ENCODE measurements around the gene KCNC4. TPM values are rescaled to one million over a fixed set of nuclear protein-coding genes. Genes with fewer than 3 reads are reported as not detected.

The KCNC4 gene
- total RNA-seq, 1 donor from 2014 or later, result 5.8 TPM

- no peak for ATAC-seq
These were observed 2.3 kb downstream of the KCNC4 start for GRCh38 chr1:110212169-110213142.

DNA sequence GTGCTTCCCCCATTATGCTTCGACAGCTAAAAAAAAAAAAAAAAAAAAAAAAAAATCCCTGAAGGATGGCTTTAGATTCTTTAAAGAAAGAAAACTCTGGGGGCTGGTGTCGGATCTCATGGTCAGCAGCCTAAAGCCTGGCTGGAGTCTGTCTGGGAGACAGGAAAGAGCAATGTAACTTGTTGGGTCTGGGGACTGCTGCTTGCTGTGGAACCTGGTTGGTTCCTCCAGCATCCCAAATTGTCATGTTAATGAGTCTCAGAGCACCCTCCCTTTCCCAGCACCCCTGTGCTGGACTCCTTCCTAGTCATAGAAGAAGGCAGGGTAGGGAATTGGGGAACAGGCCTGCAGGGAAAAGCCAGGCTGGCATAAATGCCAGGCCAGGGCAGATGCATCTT lies 3.0 kb downstream of the KCNC4 start:
- ATAC-seq, result no peak

- no peak for ATAC-seq
These were observed 4.6 kb downstream of the KCNC4 start for GRCh38 chr1:110214454-110215404.

DNA sequence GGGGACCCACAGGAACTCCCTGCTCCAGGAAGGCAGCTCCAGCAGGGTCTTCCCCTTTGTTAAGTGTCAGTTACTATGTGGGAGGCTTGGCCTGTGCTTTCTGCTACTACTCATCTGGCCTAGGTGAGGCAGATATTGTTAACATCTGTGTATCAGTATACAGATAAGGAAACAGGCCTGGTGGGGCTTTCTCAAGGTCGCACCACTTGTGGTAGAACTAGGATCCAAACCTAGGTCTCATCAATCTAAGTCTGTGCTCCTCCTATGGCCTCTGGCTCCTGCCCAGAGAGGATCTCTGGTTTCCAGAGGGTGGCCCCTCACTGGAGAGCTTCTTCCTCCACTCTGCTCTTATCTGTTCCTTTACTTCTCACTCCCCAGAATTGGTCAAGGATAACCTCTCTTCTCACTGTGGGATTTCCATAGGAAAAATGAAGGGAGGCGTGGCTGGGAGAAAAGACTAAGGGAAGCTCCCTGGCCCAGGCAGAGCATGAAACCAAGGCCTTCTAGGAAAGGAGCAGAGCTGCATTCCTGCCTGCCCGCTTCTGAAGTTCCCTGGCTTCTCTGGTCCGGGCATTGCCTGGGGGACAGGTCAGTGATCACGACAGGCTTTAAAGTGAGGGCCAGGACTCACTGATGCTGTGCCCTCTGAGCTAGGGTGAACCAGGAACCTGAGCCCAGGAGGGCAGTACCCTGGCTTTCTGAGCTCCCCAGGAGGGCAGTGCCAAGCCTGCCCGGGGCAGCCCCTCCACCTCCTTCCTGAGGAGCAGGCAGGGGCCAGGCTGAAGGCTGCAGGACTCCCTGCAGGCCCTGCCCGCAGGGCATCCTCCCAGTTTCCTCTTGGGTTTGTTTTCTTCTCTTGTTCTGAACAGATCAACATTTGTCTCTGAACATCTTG lies 5.8 kb downstream of the KCNC4 start:
- ATAC-seq, result no peak

- ATAC-seq, result no peak
These were observed 6.8 kb downstream of the KCNC4 start for GRCh38 chr1:110216844-110217444.

DNA sequence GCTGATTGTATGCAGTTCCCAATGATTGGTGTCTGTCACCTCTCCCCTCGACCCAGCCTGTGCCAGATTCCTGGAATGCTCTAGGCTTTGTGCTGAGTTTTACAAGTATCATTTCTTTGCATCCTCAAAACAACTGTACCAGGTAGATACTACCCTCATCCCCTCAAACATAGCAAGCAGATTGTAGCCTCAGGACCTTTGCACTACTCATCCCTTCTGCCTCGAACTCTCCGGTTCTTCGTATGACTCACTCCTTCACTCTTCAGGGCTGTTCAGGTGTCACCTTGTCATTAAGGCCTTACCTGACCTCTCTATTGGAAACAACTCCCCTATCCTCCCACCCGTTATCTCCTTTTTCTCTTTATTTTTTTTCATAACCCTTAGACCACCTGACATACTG lies 8.0 kb downstream of the KCNC4 start:
- no peak for ATAC-seq

DNA sequence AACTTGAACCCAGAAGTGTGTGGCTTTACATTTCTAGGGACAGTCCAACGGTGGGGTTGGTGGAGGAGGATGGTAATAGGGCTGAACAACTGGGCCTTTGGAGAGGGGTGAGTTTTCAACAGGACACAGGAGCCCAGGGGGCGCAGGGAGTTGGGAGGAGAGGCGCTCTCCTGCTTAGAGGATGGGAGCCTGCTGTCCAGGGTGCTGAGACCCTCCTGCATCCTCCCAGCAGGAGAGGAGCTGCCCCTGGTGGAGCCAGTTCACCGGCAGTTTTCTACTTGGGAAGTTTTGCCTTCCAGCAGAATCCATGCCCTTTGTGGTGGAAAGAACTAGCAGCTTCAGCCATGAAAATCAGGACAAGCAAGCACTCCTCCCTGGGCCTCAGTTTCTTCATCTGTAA lies 8.6 kb downstream of the KCNC4 start:
- no peak for ATAC-seq

DNA sequence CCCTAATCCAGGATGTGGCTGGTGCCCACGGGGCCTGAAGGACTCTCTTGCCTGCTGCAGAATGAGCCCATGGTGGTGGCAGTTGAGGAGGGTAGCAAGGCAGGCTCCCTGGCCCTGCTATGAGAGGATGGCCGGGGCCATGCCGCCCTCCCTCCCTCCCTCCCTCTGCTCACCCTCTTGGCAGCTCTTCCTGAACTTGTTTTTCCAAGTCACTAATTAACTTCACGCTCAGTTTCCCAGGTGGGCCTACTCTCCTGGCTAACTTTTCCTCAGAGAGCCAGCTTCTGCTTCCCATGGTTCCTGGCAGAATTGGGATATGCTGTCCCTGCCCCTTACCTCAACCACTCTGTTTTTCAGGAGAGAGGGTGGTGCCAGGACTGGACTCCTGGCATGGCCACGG lies 10.2 kb downstream of the KCNC4 start:
- no peak for ATAC-seq

DNA sequence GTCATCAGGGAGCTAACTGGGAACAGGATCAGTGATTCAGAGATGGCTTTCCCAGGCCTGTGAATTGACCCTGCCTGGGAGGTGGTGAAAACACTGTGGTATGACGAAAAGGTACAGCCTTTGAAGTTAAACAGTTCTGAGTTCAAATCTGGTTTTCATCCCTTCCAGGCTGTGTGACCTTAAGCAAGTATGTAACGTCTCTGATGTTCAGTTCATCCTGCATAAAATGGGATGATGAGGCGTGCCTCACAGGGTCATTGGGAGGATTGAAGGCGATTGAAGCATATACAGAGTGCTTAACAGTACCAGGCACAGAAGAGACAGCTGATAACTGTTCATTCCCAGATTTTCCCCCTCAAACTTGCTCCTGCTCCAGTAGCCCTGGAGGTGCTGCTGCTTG lies 11.0 kb downstream of the KCNC4 start:
- ATAC-seq, result no peak

DNA sequence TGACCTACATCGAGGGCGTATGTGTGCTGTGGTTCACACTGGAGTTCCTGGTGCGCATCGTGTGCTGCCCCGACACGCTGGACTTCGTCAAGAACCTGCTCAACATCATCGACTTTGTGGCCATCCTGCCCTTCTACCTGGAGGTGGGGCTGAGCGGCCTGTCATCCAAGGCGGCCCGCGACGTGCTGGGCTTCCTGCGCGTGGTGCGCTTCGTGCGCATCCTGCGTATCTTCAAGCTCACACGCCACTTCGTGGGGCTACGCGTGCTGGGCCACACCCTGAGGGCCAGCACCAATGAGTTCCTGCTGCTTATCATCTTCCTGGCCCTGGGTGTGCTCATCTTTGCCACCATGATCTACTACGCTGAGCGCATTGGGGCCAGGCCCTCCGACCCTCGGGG lies 13.0 kb downstream of the KCNC4 start:
- no peak for ATAC-seq

GRCh38 chr1:110223581-110223980 lies 13.5 kb downstream of the KCNC4 start:
- ATAC-seq, result no peak

- no peak for ATAC-seq
These were observed 14.3 kb downstream of the KCNC4 start for GRCh38 chr1:110224240-110224995.

GRCh38 chr1:110225212-110225611 lies 15.1 kb downstream of the KCNC4 start:
- ATAC-seq, result no peak

DNA sequence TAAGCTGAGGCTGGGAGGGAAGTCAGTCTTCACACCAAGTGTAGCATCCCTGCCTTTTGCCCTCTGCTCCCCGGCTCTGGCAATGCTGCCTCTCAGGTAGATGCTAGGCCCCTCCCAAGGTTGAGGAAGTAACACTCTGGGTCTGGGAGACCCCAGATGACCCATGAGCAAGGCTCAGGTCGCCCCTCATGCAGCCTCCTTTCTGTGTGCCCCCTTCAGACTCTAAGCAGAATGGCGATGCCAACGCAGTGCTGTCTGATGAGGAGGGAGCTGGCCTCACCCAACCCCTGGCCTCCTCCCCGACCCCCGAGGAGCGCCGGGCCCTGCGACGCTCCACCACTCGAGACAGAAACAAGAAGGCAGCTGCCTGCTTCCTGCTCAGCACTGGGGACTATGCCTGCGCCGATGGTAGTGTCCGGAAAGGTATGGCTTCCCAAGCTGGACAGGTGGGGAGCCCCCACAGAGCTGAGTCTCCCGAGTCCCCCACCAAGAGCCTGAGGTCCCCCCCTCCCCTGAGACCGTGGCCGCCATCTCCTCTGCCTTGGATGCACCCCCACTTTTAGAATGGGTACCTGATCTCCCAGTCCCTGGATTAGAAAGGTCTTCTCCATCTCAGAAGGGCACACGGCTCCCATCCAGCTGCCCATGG lies 15.8 kb downstream of the KCNC4 start:
- no peak for ATAC-seq

GRCh38 chr1:110227774-110228173 lies 17.7 kb downstream of the KCNC4 start:
- no peak for ATAC-seq

GRCh38 chr1:110228381-110228780 lies 18.3 kb downstream of the KCNC4 start:
- no peak for ATAC-seq

DNA sequence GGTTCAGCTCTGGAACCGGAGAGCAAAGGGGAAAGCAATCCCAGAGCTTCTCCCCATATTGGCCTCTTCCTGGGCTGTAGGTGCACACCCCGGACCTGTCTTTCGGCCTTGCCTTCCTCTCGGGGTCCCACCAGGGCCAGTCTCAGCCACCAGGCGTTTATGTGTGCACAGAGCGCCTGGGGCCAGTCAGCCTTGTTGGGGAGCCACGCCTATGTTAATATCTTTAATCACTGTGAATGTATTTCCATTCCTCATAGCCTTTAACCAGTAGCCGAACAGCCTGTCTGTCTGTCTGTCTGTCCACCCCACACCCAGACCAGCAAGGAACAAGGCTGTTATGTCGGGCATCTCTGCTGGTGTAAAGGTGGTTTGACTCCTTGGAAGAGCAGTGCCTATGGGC lies 18.8 kb downstream of the KCNC4 start:
- ATAC-seq, result peak; percentile 39

- peak; percentile 81 for ATAC-seq
These were observed 19.4 kb downstream of the KCNC4 start for GRCh38 chr1:110229348-110230001.

GRCh38 chr1:110230381-110231199 lies 20.5 kb downstream of the KCNC4 start:
- ATAC-seq, result no peak

Measured in esophagus mucosa (tissue), 1 donor.